WTC11 (cell line): ENCODE measurements around the gene PTPRO.

Experiments used
- ESRRA ChIP-seq: sonication (generic); formaldehyde crosslinking; IDR thresholded peaks from 2 replicates; pipeline ENCODE4 v1.8.1; 2022; ENCODE audit warnings: mild to moderate bottlenecking, missing genetic modification reagents, borderline replicate concordance
- FOXK1 ChIP-seq: sonication (generic); formaldehyde crosslinking; IDR thresholded peaks from 2 replicates; pipeline ENCODE4 v1.8.0; 2022; ENCODE audit warnings: mild to moderate bottlenecking, moderate library complexity, missing genetic modification reagents
- FOXP1 ChIP-seq: sonication (generic); formaldehyde crosslinking; IDR thresholded peaks from 2 replicates; pipeline ENCODE4 v1.8.0; 2022; ENCODE audit warnings: missing genetic modification reagents, mild to moderate bottlenecking, moderate library complexity, borderline replicate concordance
- SMAD4 ChIP-seq: sonication (generic); formaldehyde crosslinking; IDR thresholded peaks from 2 replicates; pipeline ENCODE4 v1.8.0; 2022; ENCODE audit warnings: mild to moderate bottlenecking, missing genetic modification reagents
- ZNF263 ChIP-seq: sonication (generic); formaldehyde crosslinking; IDR thresholded peaks from 2 replicates; pipeline ENCODE4 v1.8.1; 2022; ENCODE audit warnings: low read depth, mild to moderate bottlenecking, moderate library complexity, missing genetic modification reagents
- TF ChIP-seq, protein P1 (sequence below): fragments of 200-600 bp; IDR thresholded peaks from 2 replicates; pipeline ENCODE4 v1.8.0; 2022; ENCODE audit warnings: antibody characterized with exemption
- TF ChIP-seq, protein P2 (sequence below): sonication (generic); formaldehyde crosslinking; IDR thresholded peaks from 2 replicates; pipeline ENCODE4 v1.8.0; 2022; ENCODE audit warnings: mild to moderate bottlenecking, missing genetic modification reagents
- TF ChIP-seq, protein P3 (sequence below): sonication (generic); formaldehyde crosslinking; conservative IDR thresholded peaks from 2 replicates; pipeline ENCODE4 v1.8.1; 2023; ENCODE audit warnings: mild to moderate bottlenecking, low read depth, missing genetic modification reagents, moderate library complexity

DNA sequence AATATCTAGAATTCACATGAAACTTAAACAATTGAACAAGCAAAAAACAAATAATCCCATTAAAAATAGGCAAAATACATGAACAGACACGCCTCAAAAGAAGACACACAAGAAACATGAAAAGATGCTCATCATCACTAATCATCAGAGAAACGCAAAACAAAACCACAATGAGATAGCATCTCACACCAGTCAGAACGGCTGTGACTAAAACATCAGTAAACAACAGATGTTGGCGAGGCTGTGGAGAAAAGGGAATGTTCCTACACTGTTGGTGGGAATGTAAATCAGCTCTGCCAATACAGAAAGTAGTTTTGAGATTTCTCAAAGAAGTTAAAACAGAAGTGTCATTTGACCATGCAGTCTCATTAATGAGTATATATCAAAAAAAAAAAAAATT, 121.3 kb downstream of the PTPRO start:
- no peak for TF ChIP-seq ZNF263 (CRISPR knock-in tag)
- no peak for TF ChIP-seq FOXK1 (CRISPR knock-in tag)
- TF ChIP-seq, protein P1, sequence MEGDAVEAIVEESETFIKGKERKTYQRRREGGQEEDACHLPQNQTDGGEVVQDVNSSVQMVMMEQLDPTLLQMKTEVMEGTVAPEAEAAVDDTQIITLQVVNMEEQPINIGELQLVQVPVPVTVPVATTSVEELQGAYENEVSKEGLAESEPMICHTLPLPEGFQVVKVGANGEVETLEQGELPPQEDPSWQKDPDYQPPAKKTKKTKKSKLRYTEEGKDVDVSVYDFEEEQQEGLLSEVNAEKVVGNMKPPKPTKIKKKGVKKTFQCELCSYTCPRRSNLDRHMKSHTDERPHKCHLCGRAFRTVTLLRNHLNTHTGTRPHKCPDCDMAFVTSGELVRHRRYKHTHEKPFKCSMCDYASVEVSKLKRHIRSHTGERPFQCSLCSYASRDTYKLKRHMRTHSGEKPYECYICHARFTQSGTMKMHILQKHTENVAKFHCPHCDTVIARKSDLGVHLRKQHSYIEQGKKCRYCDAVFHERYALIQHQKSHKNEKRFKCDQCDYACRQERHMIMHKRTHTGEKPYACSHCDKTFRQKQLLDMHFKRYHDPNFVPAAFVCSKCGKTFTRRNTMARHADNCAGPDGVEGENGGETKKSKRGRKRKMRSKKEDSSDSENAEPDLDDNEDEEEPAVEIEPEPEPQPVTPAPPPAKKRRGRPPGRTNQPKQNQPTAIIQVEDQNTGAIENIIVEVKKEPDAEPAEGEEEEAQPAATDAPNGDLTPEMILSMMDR: no peak
- TF ChIP-seq, protein P2, sequence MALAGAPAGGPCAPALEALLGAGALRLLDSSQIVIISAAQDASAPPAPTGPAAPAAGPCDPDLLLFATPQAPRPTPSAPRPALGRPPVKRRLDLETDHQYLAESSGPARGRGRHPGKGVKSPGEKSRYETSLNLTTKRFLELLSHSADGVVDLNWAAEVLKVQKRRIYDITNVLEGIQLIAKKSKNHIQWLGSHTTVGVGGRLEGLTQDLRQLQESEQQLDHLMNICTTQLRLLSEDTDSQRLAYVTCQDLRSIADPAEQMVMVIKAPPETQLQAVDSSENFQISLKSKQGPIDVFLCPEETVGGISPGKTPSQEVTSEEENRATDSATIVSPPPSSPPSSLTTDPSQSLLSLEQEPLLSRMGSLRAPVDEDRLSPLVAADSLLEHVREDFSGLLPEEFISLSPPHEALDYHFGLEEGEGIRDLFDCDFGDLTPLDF (CRISPR knock-in tag): no peak
- no peak for TF ChIP-seq ESRRA (CRISPR knock-in tag)
- TF ChIP-seq FOXP1 (CRISPR knock-in tag): no peak
- no peak for TF ChIP-seq SMAD4
- TF ChIP-seq, protein P3, sequence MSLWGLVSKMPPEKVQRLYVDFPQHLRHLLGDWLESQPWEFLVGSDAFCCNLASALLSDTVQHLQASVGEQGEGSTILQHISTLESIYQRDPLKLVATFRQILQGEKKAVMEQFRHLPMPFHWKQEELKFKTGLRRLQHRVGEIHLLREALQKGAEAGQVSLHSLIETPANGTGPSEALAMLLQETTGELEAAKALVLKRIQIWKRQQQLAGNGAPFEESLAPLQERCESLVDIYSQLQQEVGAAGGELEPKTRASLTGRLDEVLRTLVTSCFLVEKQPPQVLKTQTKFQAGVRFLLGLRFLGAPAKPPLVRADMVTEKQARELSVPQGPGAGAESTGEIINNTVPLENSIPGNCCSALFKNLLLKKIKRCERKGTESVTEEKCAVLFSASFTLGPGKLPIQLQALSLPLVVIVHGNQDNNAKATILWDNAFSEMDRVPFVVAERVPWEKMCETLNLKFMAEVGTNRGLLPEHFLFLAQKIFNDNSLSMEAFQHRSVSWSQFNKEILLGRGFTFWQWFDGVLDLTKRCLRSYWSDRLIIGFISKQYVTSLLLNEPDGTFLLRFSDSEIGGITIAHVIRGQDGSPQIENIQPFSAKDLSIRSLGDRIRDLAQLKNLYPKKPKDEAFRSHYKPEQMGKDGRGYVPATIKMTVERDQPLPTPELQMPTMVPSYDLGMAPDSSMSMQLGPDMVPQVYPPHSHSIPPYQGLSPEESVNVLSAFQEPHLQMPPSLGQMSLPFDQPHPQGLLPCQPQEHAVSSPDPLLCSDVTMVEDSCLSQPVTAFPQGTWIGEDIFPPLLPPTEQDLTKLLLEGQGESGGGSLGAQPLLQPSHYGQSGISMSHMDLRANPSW (CRISPR knock-in tag): no peak
